Naive thymus-derived CD4-positive, alpha-beta T cell (primary cell): ENCODE data around the gene MAPKAP1. TPM values are rescaled to one million over a fixed set of nuclear protein-coding genes. Genes with fewer than 3 reads are reported as not detected.

Experiments
- ATAC-seq: fragments of 150-1000 bp; cut with Tn5 transposase; 2 replicates; pipeline ENCODE4 v1.10.0; 2021; ENCODE audit warnings: mild to moderate bottlenecking, moderate library complexity
- CTCF ChIA-PET: fragments of 350-600 bp; sonication (Branson Sonifier 250); formaldehyde crosslinking; loops from one replicate; lab custom pipeline; 2021; ENCODE audit warnings: antibody characterized with exemption; lab: Charles Lee
- POLR2A ChIA-PET: fragments of 350-600 bp; sonication (Branson Sonifier 250); formaldehyde crosslinking; loops from one replicate; lab custom pipeline; 2021; ENCODE audit warnings: antibody characterized with exemption, inconsistent platforms; lab: Charles Lee
- DNase-seq, 9 donors: peaks; one replicate each; pipeline versions ENCODE4 v3.0.0 to v3.0.0-alpha.2; 2020 to 2022; ENCODE audit warnings: mixed read lengths in 1 of 9
- H3K27ac ChIP-seq: one replicate; pipeline ENCODE4 v1.7.0; 2013; ENCODE audit warnings: mild to moderate bottlenecking, low read depth, low read length, moderate library complexity
- H3K27me3 ChIP-seq, 2 donors: one replicate each; pipeline ENCODE4 v1.7.0; 2013; ENCODE audit warnings: low read length in 2 of 2, mild to moderate bottlenecking in 2 of 2, moderate library complexity in 2 of 2; ENCODE audit not compliant: control insufficient read depth in 2 of 2, insufficient read depth in 2 of 2
- H3K36me3 ChIP-seq, 3 experiments: 1 replicate in 2 of 3; 2 replicates in 1 of 3; pipeline ENCODE4 v1.7.0; 2013; ENCODE audit warnings: low read length in 3 of 3, mild to moderate bottlenecking in 3 of 3, moderate library complexity in 1 of 3; ENCODE audit not compliant: insufficient read depth in 3 of 3, control insufficient read depth in 2 of 3
- H3K4me1 ChIP-seq, 2 donors: one replicate each; pipeline ENCODE4 v1.7.0; 2013; ENCODE audit warnings: low read length in 2 of 2, mild to moderate bottlenecking in 2 of 2, moderate library complexity in 1 of 2; ENCODE audit not compliant: control insufficient read depth in 2 of 2, insufficient read depth in 2 of 2
- H3K4me3 ChIP-seq: 2 replicates; pipeline ENCODE4 v1.7.0; 2013; ENCODE audit warnings: mild to moderate bottlenecking, low read length
- H3K9me3 ChIP-seq, 3 experiments: 1 replicate in 2 of 3; 2 replicates in 1 of 3; pipeline ENCODE4 v1.7.0; 2013; ENCODE audit warnings: low read length in 3 of 3; ENCODE audit not compliant: control insufficient read depth in 2 of 3
- H3K27ac Mint-ChIP-seq, 9 donors: one replicate each; pipeline ENCODE4 v1.8.0; 2020 to 2022; ENCODE audit warnings: mixed read lengths in 9 of 9, mild to moderate bottlenecking in 8 of 9, moderate library complexity in 5 of 9, inconsistent platforms in 2 of 9
- H3K27me3 Mint-ChIP-seq, 5 donors: one replicate each; pipeline ENCODE4 v1.8.0; 2021 to 2022; ENCODE audit warnings: mixed read lengths in 5 of 5, mild to moderate bottlenecking in 1 of 5
- H3K36me3 Mint-ChIP-seq, 5 donors: one replicate each; pipeline ENCODE4 v1.8.0; 2020 to 2022; ENCODE audit warnings: mixed read lengths in 5 of 5, mild to moderate bottlenecking in 3 of 5, inconsistent platforms in 1 of 5
- H3K4me1 Mint-ChIP-seq, 7 donors: one replicate each; pipeline ENCODE4 v1.8.0; 2020 to 2022; ENCODE audit warnings: mixed read lengths in 7 of 7, mild to moderate bottlenecking in 3 of 7, inconsistent platforms in 1 of 7
- H3K4me3 Mint-ChIP-seq, 10 donors: one replicate each; pipeline ENCODE4 v1.8.0; 2020 to 2022; ENCODE audit warnings: mild to moderate bottlenecking in 10 of 10, mixed read lengths in 10 of 10, moderate library complexity in 6 of 10, inconsistent platforms in 2 of 10
- H3K9me3 Mint-ChIP-seq, 11 donors: one replicate each; pipeline ENCODE4 v1.8.0; 2020 to 2022; ENCODE audit warnings: mixed read lengths in 11 of 11, mild to moderate bottlenecking in 4 of 11, inconsistent platforms in 1 of 11, moderate library complexity in 1 of 11
- intact Hi-C, 2 donors: fragments of 100-400 bp; cut with micrococcal nuclease; formaldehyde crosslinking; loops; one replicate each; pipeline ENCODE4 v1.15.1; 2023
- polyA plus RNA-seq, 2 donors: library from polyadenylated mRNA; unstranded; fragments of 300-500 nt; fragmentation: Illumina TruSeq; gene quantifications; one replicate each; pipeline ENCODE4 v1.2.3, GENCODE V29; 2021
- total RNA-seq, 6 experiments: library from RNA in 5 of 6; stranded (reverse) in 5 of 6; gene quantifications; 1 replicate in 5 of 6; 2 replicates in 1 of 6; pipeline ENCODE4 v1.2.3 and lab custom pipeline; 2021 to 2026

The MAPKAP1 gene
- total and polyA plus RNA-seq, 7 experiments from 2014 or later, result 41.3 to 73.6 (median 55.8) TPM

DNA sequence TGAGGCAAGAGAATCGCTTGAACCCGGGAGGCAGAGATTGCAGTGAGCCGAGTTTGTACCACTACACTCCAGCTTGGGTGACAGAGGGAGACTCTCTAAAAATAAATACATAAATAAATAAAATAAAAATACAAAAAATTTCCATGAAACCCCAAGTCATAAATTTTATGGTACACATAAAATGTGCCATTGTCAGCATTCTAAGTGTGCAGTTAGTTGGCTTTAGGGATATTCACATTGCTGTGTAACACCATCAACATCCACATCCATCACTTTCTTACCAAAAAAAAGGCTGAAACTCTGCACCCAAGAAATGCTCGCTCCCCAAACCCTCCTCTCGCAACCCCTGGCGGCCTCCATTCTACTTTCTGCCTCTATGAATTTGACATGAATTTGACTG is 310.2 kb downstream of the MAPKAP1 start:
- ChIA-PET CTCF (no interaction called here), POLR2A (no interaction called here)
- no peaks in the 10 kb centered on the region for H3K4me1 Mint-ChIP-seq
- H3K4me1 ChIP-seq, result no peaks in the 10 kb centered on the region
- H3K4me3 ChIP-seq, result no peak overlapping the region
- H3K27ac ChIP-seq, result no peak overlapping the region
- no peaks in the 10 kb centered on the region for H3K9me3 ChIP-seq
- intact Hi-C loops, result no loop called here
- no peaks in the 10 kb centered on the region for H3K36me3 ChIP-seq
- no peaks in the 10 kb centered on the region for H3K36me3 Mint-ChIP-seq
- no peaks in the 10 kb centered on the region for H3K27me3 ChIP-seq
- peaks cover 0 to 2% (median 0%) of the 10 kb centered on the region in 5 donors for H3K27me3 Mint-ChIP-seq
- H3K4me3 Mint-ChIP-seq, result no peak overlapping the region
- H3K27ac Mint-ChIP-seq, result no peak overlapping the region
- DNase-seq, result no peak
- ATAC-seq, result no peak
- no peaks in the 10 kb centered on the region for H3K9me3 Mint-ChIP-seq

DNA sequence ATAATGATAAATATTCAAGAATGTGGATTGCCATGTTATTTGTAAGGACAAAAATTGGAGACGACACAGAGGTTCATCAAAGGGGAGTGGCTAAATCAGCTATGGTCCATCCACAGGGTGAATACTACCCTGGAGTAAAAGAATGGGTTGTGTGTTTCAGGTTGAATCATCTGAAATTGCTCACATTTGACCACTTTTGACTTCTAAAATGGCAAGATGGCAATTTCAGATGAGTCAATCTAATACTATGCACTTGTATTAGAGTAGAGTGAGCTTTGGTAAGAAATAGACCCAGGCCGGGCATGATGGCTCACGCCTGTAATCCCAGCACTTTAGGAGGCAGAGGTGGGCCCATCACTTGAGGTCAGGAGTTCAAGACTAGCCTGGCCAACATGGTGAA is 313.6 kb downstream of the MAPKAP1 start:
- ATAC-seq (no peak), DNase-seq (no peak)
- POLR2A ChIA-PET, result interaction anchor here (0.6 kb wide), 1 partner anchor 113 kb away, joined by 3 read pairs; no protein-coding TSS in a partner anchor
- Histone ChIP-seq H3K36me3 (no peaks in the 10 kb centered on the region), H3K4me3 (no peak overlapping the region), H3K27ac (no peak overlapping the region), H3K9me3 (no peaks in the 10 kb centered on the region), H3K4me1 (no peaks in the 10 kb centered on the region), H3K27me3 (no peaks in the 10 kb centered on the region)
- intact Hi-C loops, result no loop called here
- Mint-ChIP-seq H3K4me3 (no peak overlapping the region), H3K9me3 (no peaks in the 10 kb centered on the region), H3K4me1 (no peaks in the 10 kb centered on the region), H3K27ac (no peak overlapping the region), H3K27me3 (peaks cover 0 to 2% (median 0%) of the 10 kb centered on the region in 5 donors), H3K36me3 (no peaks in the 10 kb centered on the region)
- CTCF ChIA-PET, result no interaction called here

DNA sequence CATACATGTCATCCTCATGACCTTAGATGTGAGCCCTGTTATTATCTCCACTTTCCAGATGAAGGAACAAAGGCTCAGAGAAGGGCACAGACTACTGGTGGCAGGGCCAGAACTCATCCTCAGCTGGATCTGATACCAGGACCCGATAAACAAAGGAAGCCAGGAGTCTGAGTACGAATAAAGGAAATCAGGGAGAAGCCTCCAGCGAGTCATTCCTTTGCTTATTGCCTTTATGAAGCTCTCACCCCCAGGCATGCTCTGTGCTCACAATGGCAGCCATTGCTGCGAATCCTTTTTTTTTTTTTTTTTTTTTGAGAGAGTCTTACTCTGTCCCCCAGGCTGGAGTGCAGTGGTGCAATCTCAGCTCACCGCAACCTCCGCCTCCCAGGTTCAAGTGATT is 315.3 kb downstream of the MAPKAP1 start:
- intact Hi-C loops, result no loop called here
- no peaks in the 10 kb centered on the region for H3K27me3 ChIP-seq
- no peaks in the 10 kb centered on the region for H3K4me1 Mint-ChIP-seq
- DNase-seq (no peak), ATAC-seq (no peak)
- H3K9me3 Mint-ChIP-seq, result no peaks in the 10 kb centered on the region
- H3K27ac Mint-ChIP-seq, result no peak overlapping the region
- no peak overlapping the region for H3K4me3 ChIP-seq
- no peaks in the 10 kb centered on the region for H3K36me3 ChIP-seq
- POLR2A ChIA-PET, result no interaction called here
- no peak overlapping the region for H3K4me3 Mint-ChIP-seq
- CTCF ChIA-PET, result no interaction called here
- no peaks in the 10 kb centered on the region for H3K9me3 ChIP-seq
- no peak overlapping the region for H3K27ac ChIP-seq
- no peaks in the 10 kb centered on the region for H3K36me3 Mint-ChIP-seq
- no peaks in the 10 kb centered on the region for H3K4me1 ChIP-seq
- H3K27me3 Mint-ChIP-seq, result peaks cover 0 to 2% (median 0%) of the 10 kb centered on the region in 5 donors

DNA sequence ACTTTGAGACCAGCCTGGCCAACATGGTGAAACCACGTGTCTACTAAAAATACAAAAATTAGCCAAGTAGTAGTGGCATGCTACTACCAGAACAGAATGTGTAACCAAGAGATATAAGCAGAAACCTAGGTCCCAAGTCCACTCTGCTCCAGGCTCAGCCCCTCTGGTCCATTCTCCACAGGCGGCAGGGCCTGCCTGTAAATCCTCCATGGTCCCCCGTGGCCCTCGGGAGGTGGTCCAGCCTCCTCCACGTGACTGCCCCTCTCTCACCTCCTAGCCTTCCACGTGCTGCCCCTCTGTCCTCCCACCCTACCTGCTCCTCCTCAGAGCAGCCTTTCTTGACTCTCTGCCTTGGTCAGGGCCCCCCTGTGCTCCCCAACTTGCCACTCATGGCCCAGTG is 318.0 kb downstream of the MAPKAP1 start:
- no peak for DNase-seq
- Mint-ChIP-seq H3K27me3 (peaks cover 0 to 4% (median 0%) of the 10 kb centered on the region in 5 donors), H3K36me3 (no peaks in the 10 kb centered on the region), H3K4me1 (no peaks in the 10 kb centered on the region), H3K4me3 (no peak overlapping the region), H3K9me3 (no peaks in the 10 kb centered on the region), H3K27ac (no peak overlapping the region)
- intact Hi-C loops, result no loop called here
- no peaks in the 10 kb centered on the region for H3K9me3 ChIP-seq
- no peak overlapping the region for H3K27ac ChIP-seq
- no peaks in the 10 kb centered on the region for H3K36me3 ChIP-seq
- H3K4me3 ChIP-seq, result no peak overlapping the region
- ChIA-PET CTCF (no interaction called here), POLR2A (no interaction called here)
- H3K27me3 ChIP-seq, result no peaks in the 10 kb centered on the region
- H3K4me1 ChIP-seq, result no peaks in the 10 kb centered on the region
- no peak for ATAC-seq

DNA sequence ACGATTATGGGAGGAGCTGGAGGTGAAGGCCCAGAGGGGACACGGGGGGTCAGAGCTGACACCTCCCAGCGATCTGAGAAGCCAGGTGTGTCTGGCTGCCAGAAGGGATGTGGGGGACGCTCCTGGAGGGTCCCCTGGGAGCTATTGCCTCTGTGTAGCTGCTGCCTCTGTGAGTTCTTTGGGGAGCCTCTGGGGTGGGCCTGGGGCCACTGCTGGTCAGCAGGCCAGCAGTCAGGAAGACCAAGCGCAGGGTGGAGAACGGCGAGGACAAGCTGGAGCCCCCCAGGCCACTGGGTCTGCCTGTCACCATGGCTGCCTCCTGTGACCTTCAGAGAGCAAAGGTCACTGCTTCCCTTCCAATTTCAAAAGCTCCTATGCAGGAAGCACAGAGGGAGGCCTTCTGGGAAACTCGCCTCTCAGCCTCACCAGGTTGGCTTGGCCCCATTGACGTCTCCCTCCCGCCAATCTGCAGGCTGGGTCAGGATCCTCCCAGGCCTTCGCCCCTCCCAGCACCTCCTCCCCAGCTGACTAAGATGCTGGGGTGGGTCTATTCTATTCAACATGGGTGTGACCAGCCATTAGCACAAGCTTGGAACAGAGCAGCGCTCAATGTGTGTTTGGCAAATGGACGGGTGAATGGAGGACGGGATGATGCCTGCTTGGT is 319.0 kb downstream of the MAPKAP1 start:
- intact Hi-C loops, result no loop called here
- CTCF ChIA-PET, result no interaction called here
- DNase-seq, result no peak
- no peaks in the 10 kb centered on the region for H3K36me3 ChIP-seq
- H3K4me3 ChIP-seq, result no peak overlapping the region
- POLR2A ChIA-PET, result no interaction called here
- no peak overlapping the region for H3K27ac ChIP-seq
- H3K4me1 ChIP-seq, result no peaks in the 10 kb centered on the region
- H3K27me3 Mint-ChIP-seq, result peaks cover 0 to 4% (median 0%) of the 10 kb centered on the region in 5 donors
- H3K4me1 Mint-ChIP-seq, result no peaks in the 10 kb centered on the region
- no peaks in the 10 kb centered on the region for H3K36me3 Mint-ChIP-seq
- no peaks in the 10 kb centered on the region for H3K9me3 ChIP-seq
- H3K27me3 ChIP-seq, result no peaks in the 10 kb centered on the region
- ATAC-seq, result no peak
- H3K9me3 Mint-ChIP-seq, result no peaks in the 10 kb centered on the region
- no peak overlapping the region for H3K27ac Mint-ChIP-seq
- H3K4me3 Mint-ChIP-seq, result no peak overlapping the region

Other genes starting within 250 kb of the MAPKAP1 start
- 10 to 100 TPM; 15.6 to 38.1 (median 22.0) TPM for gene PBX3, start 40.2 kb upstream of the MAPKAP1 start, total RNA-seq
- 1 to 10 TPM; 3.6 to 6.1 TPM for gene PBX3, start 40.2 kb upstream of the MAPKAP1 start, polyA plus RNA-seq